Endothelial cell of umbilical vein (primary cell): Measurements from ENCODE around the gene STK10. TPM values are rescaled to one million over a fixed set of nuclear protein-coding genes. Genes with fewer than 3 reads are reported as not detected.
A peak's percentile ranks its signal among the peaks of the same experiment; 100 is the strongest.
"Not testable (repeated sequence)": the region's sequence is repeated elsewhere in the genome, so short reads cannot be mapped to it uniquely, and the experiment has no call there.

Source experiments
- BruUV-seq: library from RNA; stranded (reverse); fragments of 400-500 nt; replicated peaks from 2 replicates; lab custom pipeline; 2021; lab: Mats Ljungman, UMichigan
- CTCF ChIA-PET: fragments of 300-600, 350-600 bp; sonication (Branson Sonifier 250); formaldehyde crosslinking; loops from one replicate; lab custom pipeline; 2021; ENCODE audit warnings: antibody characterized with exemption, inconsistent platforms; lab: Charles Lee
- POLR2A ChIA-PET: fragments of 300-600, 350-600 bp; sonication (Branson Sonifier 250); formaldehyde crosslinking; loops from one replicate; lab custom pipeline; 2021; ENCODE audit warnings: antibody characterized with exemption, inconsistent platforms; lab: Charles Lee
- DNase-seq: peaks from one replicate; pipeline ENCODE4 v3.0.0-alpha.2; 2011; ENCODE audit warnings: low read depth, low spot score
- FAIRE-seq: peaks from 2 replicates; lab custom pipeline; 2011; peaks lifted over from hg19 to GRCh38; lab: Jason Lieb, UNC
- H2AFZ ChIP-seq: 2 replicates; pipeline ENCODE4 v1.6.0; 2012; ENCODE audit warnings: low read depth, low read length, control low read depth, inconsistent platforms
- H3K27ac ChIP-seq: 2 replicates; pipeline ENCODE4 v1.5.1; 2011; ENCODE audit warnings: low read depth, mild to moderate bottlenecking, control low read depth, low read length, moderate library complexity; ENCODE audit not compliant: insufficient read depth
- H3K27me3 ChIP-seq, 2 experiments: 2 replicates each; pipeline versions ENCODE4 v1.6.0 to v1.6.1; 2011; ENCODE audit warnings: low read length in 2 of 2, mixed read lengths in 1 of 2; ENCODE audit not compliant: control insufficient read depth in 2 of 2, insufficient read depth in 2 of 2
- H3K36me3 ChIP-seq, 2 experiments: 2 replicates in 1 of 2; 3 replicates in 1 of 2; pipeline ENCODE4 v1.5.1; 2011; ENCODE audit warnings: low read length in 2 of 2, mild to moderate bottlenecking in 1 of 2, moderate library complexity in 1 of 2; ENCODE audit not compliant: control insufficient read depth in 2 of 2, insufficient read depth in 2 of 2; ENCODE audit errors: extremely low read depth in 1 of 2
- H3K4me1 ChIP-seq: 3 replicates; pipeline ENCODE4 v1.5.1; 2011; ENCODE audit warnings: mild to moderate bottlenecking, low read length; ENCODE audit not compliant: control insufficient read depth, insufficient read depth; ENCODE audit errors: extremely low read depth
- H3K4me2 ChIP-seq: 2 replicates; pipeline ENCODE4 v1.6.1; 2011; ENCODE audit warnings: low read length, control low read depth, mixed read lengths; ENCODE audit not compliant: insufficient read depth
- H3K4me3 ChIP-seq, 3 experiments: fragments of 200-600 bp in 1 of 3; sonication (generic), shearing (Covaris generic) in 1 of 3; replicated peaks in 1 of 3; 2 replicates each; pipeline ENCODE4 v1.5.1; 2011 to 2016; ENCODE audit warnings: control low read depth in 3 of 3, low read length in 3 of 3, mild to moderate bottlenecking in 2 of 3, inconsistent platforms in 1 of 3, low read depth in 1 of 3, moderate library complexity in 1 of 3; ENCODE audit not compliant: insufficient read depth in 1 of 3
- H3K79me2 ChIP-seq: 2 replicates; pipeline ENCODE4 v1.6.0; 2012; ENCODE audit warnings: low read length, inconsistent platforms; ENCODE audit not compliant: control insufficient read depth, insufficient read depth
- H3K9ac ChIP-seq: replicated peaks from 2 replicates; pipeline ENCODE3; 2011; ENCODE audit warnings: low read length, control low read depth; ENCODE audit not compliant: insufficient read depth; ENCODE audit errors: extremely low read depth
- H3K9me1 ChIP-seq: replicated peaks from 3 replicates; pipeline ENCODE4 v1.6.0; 2011; ENCODE audit warnings: mild to moderate bottlenecking, low read length; ENCODE audit not compliant: control insufficient read depth, insufficient read depth; ENCODE audit errors: extremely low read depth
- H3K9me3 ChIP-seq: replicated peaks from 2 replicates; pipeline ENCODE4 v1.5.1; 2012; ENCODE audit warnings: low read length, inconsistent platforms; ENCODE audit not compliant: control insufficient read depth, insufficient read depth
- H4K20me1 ChIP-seq: replicated peaks from 2 replicates; pipeline ENCODE3; 2011; ENCODE audit warnings: mild to moderate bottlenecking, low read length; ENCODE audit not compliant: control insufficient read depth, insufficient read depth; ENCODE audit errors: extremely low read depth
- CTCF ChIP-seq, 2 donors: IDR thresholded peaks; 1 replicate in 1 of 2; 2 replicates in 1 of 2; pipeline ENCODE4 v1.5.1; 2011; ENCODE audit warnings: low read length in 2 of 2, mild to moderate bottlenecking in 2 of 2, moderate library complexity in 2 of 2, control low read depth in 1 of 2, inconsistent platforms in 1 of 2, low read depth in 1 of 2; ENCODE audit not compliant: insufficient read depth in 1 of 2; ENCODE audit errors: extremely low read depth in 1 of 2
- EZH2 ChIP-seq: IDR thresholded peaks from 2 replicates; pipeline ENCODE4 v1.6.1; 2012; ENCODE audit warnings: borderline replicate concordance, low read depth, mild to moderate bottlenecking, moderate library complexity, low read length, inconsistent platforms; ENCODE audit not compliant: severe bottlenecking
- FOS ChIP-seq: IDR thresholded peaks from 2 replicates; pipeline ENCODE4 v1.6.1; 2011; ENCODE audit warnings: mild to moderate bottlenecking, low read length, moderate library complexity, borderline replicate concordance; ENCODE audit not compliant: insufficient read depth
- GATA2 ChIP-seq: IDR thresholded peaks from 2 replicates; pipeline ENCODE4 v1.7.0; 2011; ENCODE audit warnings: low read depth, mild to moderate bottlenecking, moderate library complexity, mixed read lengths, low read length; ENCODE audit not compliant: insufficient read length, insufficient read depth
- JUN ChIP-seq: IDR thresholded peaks from 2 replicates; pipeline ENCODE4 v1.6.1; 2011; ENCODE audit warnings: borderline replicate concordance, low read depth; ENCODE audit not compliant: insufficient read length, insufficient read depth
- MAX ChIP-seq: IDR thresholded peaks from 2 replicates; pipeline ENCODE4 v1.6.1; 2011; ENCODE audit not compliant: insufficient read depth, insufficient read length
- MYC ChIP-seq: IDR thresholded peaks from one replicate; pipeline ENCODE4 v1.6.1; 2011; ENCODE audit warnings: mild to moderate bottlenecking, low read depth, low read length
- POLR2A ChIP-seq: IDR thresholded peaks from 2 replicates; pipeline ENCODE4 v1.6.1; 2012; ENCODE audit warnings: low read depth, mild to moderate bottlenecking, control low read depth, low read length
- POLR2AphosphoS5 ChIP-seq: IDR thresholded peaks from 2 replicates; pipeline ENCODE4 v1.6.1; 2012; ENCODE audit warnings: low read depth, mild to moderate bottlenecking, control low read depth, low read length, moderate library complexity; ENCODE audit not compliant: insufficient read depth
- dilution Hi-C: fragments of 300-500 bp; cut with MboI; formaldehyde crosslinking; loops from one replicate; pipeline ENCODE4 v1.15.0; 2019; ENCODE audit warnings: low sequenced_read_pairs; ENCODE audit not compliant: extremely low pct_ligation_motif_present
- intact Hi-C: fragments of 100-400 bp; cut with micrococcal nuclease; formaldehyde crosslinking; loops from one replicate; pipeline ENCODE4 v1.10.0; 2022
- polyA plus RNA-seq, 4 experiments: library from polyadenylated mRNA; depleted of rRNA in 3 of 4; stranded (reverse) in 3 of 4; unstranded in 1 of 4; fragments of >200 nt; gene quantifications; 2 replicates each; pipeline versions ENCODE4 v1.2.1 to v1.2.3, GENCODE V29; 2011 to 2012; ENCODE audit warnings: missing spikeins in 1 of 4
- total RNA-seq: library from RNA; stranded (reverse); gene quantifications from 2 replicates; pipeline ENCODE4 v1.2.3, GENCODE V29; 2021

STK10 gene
- total and polyA plus RNA-seq, 2 donors (not counting 3 experiments of a cell fraction or from before 2014, with no cell fraction given): 16.9 to 47.2 TPM

- no peaks in the 10 kb centered on the region for H3K9me1 ChIP-seq
- dilution Hi-C loops: no loop called here
- DNase-seq: no peak
- ChIA-PET POLR2A (no interaction called here), CTCF (interaction anchor here (0.6 kb wide), 1 partner anchor 38 kb away, joined by 4 read pairs; the partner anchor contains the start of gene STK10)
- intact Hi-C loops: no loop called here
- H3K9ac ChIP-seq: no peak overlapping the region
- peak; percentile 33 for FAIRE-seq
- TF ChIP-seq MYC: no peak
- no peak for TF ChIP-seq FOS
- no peak for TF ChIP-seq CTCF (IDR thresholded peaks at IDR 0.05; ENCODE audit: extremely low read depth in 1 of 2, insufficient read depth in 1 of 2, low read depth in 1 of 2, low read length in 2 of 2)
- no peak for TF ChIP-seq EZH2
- TF ChIP-seq MAX: no peak
- no peak for TF ChIP-seq POLR2A
- no peak for TF ChIP-seq POLR2AphosphoS5
- no peak for TF ChIP-seq GATA2
- TF ChIP-seq JUN: no peak
- no peaks in the 10 kb centered on the region for H4K20me1 ChIP-seq
- no peaks in the 10 kb centered on the region for H3K79me2 ChIP-seq
- H3K9me3 ChIP-seq: no peaks in the 10 kb centered on the region
- H3K27me3 ChIP-seq: no peaks in the 10 kb centered on the region
- H3K4me2 ChIP-seq: no peak overlapping the region
- H3K4me1 ChIP-seq: peaks cover 2% of the 10 kb centered on the region
- no peak overlapping the region for H3K4me3 ChIP-seq
- no TSS peak for BruUV-seq
- peaks cover 0 to 5% of the 10 kb centered on the region in 2 experiments for H3K36me3 ChIP-seq
- no peak overlapping the region for H3K27ac ChIP-seq
- H2AFZ ChIP-seq: no peak overlapping the region
Observed at GRCh38 chr5:172150514-172151425, 37.3 kb downstream of the STK10 start.

GRCh38 chr5:172149481-172149880 lies 38.5 kb downstream of the STK10 start:
- FAIRE-seq, H3K9me1 ChIP-seq, H3K27me3 ChIP-seq, H2AFZ ChIP-seq, intact Hi-C loops, CTCF ChIA-PET, BruUV-seq, H3K9me3 ChIP-seq, H4K20me1 ChIP-seq, dilution Hi-C loops, H3K36me3 ChIP-seq, H3K4me3 ChIP-seq, H3K27ac ChIP-seq, DNase-seq, H3K4me2 ChIP-seq, H3K9ac ChIP-seq, H3K79me2 ChIP-seq, H3K4me1 ChIP-seq: not testable (repeated sequence)
- POLR2A ChIA-PET: interaction anchor here (0.7 kb wide), 1 partner anchor 91 kb away, joined by 5 read pairs; no protein-coding TSS in a partner anchor
